WI38 (cell line): Measurements from ENCODE around the gene NEDD4L.

Source experiments
- H3K4me3 ChIP-seq: 2 replicates; pipeline ENCODE4 v1.5.1; 2011; ENCODE audit warnings: low read depth, mild to moderate bottlenecking, control low read depth, low read length
- TF ChIP-seq, protein P1 (sequence below): IDR thresholded peaks from 2 replicates; pipeline ENCODE4 v1.5.1; 2012; ENCODE audit warnings: low read depth, mild to moderate bottlenecking, control low read depth, low read length

Gene NEDD4L

DNA sequence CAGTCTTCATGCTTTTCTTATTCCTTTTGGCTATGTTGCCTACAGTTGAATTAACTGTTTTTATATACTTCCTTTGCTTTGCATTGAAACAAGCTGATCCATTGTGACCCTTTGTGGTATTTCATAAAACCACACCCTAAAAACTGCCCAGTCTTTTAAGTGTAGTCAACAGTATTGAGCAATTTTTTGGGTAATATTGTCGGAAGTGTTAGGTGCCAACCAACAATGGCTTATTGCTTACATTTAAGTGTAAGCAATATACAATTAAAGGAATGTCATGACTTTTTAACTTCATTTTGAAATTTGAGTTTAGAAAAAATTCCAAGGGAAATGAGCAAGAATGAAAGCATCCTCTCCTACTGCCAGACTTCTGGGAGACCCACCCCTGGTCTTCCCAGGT lies 174.1 kb downstream of the NEDD4L start:
- no peak overlapping the region for H3K4me3 ChIP-seq
- TF ChIP-seq, protein P1, sequence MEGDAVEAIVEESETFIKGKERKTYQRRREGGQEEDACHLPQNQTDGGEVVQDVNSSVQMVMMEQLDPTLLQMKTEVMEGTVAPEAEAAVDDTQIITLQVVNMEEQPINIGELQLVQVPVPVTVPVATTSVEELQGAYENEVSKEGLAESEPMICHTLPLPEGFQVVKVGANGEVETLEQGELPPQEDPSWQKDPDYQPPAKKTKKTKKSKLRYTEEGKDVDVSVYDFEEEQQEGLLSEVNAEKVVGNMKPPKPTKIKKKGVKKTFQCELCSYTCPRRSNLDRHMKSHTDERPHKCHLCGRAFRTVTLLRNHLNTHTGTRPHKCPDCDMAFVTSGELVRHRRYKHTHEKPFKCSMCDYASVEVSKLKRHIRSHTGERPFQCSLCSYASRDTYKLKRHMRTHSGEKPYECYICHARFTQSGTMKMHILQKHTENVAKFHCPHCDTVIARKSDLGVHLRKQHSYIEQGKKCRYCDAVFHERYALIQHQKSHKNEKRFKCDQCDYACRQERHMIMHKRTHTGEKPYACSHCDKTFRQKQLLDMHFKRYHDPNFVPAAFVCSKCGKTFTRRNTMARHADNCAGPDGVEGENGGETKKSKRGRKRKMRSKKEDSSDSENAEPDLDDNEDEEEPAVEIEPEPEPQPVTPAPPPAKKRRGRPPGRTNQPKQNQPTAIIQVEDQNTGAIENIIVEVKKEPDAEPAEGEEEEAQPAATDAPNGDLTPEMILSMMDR = no peak

DNA sequence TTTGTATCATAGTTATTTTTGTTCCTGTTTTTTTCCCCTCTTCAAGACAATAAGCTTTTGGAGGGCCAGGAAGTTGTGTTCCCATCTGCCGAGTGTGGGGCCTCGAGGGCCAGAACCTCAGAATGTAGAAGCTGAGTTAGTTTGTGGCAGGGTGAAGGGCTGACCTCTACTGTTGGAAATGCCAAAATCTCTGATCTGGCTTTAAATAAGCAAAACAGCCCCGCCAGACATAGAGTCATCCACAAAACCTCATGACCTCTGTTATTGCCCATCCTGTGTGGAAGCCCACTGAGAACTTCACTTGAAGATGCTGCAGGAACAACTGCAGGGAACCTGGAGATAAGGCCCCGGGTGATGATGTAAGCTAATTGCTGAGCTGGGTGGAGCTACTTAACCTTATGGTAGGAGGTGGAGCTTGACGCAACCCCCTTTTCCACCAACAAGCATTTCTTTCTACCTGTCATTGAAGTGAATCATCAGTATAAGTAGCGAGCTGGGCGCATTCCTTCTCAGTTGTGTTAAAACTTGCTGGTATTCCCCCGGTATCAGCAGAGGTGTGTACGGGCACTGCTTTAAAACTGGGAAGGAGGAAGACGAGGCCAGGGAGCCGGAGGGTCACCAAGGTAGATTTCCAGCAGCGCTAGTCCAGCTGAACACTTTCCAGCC lies 177.2 kb downstream of the NEDD4L start:
- H3K4me3 ChIP-seq = peak overlapping the region; percentile 43

DNA sequence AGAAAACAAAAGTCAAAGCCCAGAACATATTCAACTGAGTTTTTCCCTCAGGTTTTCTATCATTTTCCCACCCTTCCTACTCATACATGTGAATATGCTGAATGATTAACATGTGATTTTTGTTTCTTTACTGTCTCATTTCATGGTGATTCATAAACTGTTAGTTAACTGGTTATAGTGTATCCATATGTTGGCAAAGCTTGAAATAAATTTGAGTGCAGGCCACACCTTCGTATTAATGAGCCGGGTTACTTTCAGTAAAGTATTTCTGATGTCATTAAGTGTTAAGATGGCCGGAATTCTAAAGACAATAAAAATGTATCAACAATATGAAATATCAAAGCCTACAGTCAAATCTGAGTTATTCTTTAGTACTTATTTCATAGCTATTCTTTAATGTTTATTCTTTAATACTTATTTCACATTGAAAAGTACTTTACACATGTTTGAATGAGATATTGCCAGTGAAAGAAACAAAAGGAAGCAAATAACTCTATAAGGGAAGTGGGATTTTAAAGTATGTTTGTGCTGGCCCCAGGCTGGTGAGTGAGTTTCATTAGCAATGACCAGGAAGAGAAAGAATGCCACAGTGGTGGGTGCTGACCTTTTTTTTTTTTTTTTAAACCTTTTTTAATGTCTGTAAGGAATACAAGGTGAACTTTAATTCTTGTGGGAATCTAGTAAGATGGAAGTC lies 178.6 kb downstream of the NEDD4L start:
- peak overlapping the region; percentile 43 for H3K4me3 ChIP-seq

More for the DNA sequence above, 177.2 kb downstream of the NEDD4L start:
- TF ChIP-seq, protein P1 = no peak

DNA sequence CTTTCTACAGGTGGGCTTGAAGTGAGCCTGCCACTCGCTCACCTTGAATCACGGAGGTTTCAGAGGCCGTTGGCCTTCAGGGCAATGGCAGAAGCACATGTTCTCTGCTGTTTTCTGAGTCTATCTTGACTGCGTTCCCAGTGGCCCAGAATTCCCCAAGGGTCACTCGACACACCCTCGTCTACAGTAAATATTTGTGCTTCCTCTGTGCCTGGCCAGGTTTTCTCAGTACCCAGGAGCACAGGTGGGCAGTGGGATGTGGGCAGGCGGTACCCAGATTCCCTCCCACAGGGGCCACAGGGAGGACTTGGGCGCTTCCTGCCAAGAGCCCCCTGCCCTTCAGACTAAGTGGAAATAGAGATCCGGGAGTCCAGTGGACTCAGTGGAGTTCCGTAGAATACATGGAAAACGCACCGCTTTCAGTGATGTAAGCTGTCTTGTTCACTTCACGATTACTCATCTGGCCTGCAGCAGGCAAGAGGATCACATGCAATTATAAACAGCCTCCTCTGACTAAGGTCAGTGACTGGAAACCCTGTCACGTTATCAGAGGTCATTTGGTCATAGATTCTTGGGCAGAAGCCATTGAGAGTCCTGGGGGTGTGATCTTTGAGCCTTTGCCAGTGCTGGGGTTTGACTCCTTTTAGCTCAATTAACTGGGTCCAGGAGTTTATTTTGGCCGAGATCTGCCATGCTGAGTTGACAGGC lies 179.8 kb downstream of the NEDD4L start:
- TF ChIP-seq, protein P1 = no peak
- H3K4me3 ChIP-seq = peak overlapping the region; percentile 43

More for the DNA sequence above, 178.6 kb downstream of the NEDD4L start:
- TF ChIP-seq, protein P1 = no peak

DNA sequence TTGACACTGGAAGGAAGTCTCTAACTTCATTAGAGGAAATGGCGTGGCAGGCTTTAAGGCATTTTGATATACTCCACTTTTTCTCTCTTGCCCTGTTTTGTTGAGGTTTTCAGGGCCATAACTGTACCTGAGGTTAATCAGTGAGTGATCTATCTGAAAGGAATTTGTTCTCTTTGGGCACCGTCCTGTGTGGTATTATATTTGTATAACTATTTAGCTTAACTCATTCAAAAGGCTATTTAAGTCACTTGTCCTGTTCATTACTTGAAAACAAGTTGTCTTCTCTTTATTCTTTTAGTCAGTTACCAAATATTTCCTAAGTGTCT lies 180.4 kb downstream of the NEDD4L start:
- H3K4me3 ChIP-seq = peak overlapping the region; percentile 43
- TF ChIP-seq, protein P1 = no peak

DNA sequence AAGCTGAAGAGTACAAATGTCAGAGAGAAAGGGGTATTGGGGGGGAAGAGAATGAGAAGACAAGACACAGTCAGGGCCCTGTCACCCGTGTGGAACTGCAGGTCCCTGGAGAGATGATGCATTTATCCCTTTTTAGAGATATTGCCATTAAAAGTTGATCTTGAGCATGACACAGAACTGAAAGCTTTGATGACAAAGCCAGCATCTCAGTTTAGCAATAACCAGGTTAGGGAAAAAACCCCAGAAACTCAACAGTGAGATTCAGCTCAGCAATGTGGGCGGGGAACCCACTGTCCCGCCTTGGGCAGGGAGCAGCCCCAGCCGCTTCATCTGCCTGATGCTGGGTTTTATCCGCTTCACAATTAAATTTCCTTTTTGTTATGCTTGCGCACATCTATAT lies 181.1 kb downstream of the NEDD4L start:
- TF ChIP-seq, protein P1 = no peak
- H3K4me3 ChIP-seq = no peak overlapping the region

DNA sequence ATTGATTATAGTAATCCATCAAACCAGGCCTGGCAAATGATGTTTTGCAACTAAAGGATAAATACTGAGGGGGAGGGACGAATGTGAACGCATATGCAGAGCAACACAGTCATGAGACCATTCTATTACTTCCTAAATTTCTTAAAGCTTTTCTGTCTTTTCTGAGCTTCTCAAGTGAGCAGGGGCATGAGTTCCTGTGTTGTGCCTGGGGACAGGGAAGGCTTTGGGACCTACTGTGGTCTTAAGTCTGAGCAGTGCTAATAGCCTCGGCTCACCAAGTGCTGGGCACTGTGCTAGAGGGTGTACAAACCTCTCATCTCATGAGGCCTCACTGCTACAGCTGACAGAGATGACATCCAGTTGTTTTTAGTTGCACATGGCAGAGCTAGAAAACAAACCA lies 182.4 kb downstream of the NEDD4L start:
- H3K4me3 ChIP-seq = no peak overlapping the region
- TF ChIP-seq, protein P1 = no peak
